MM.1S (cell line): Measurements from ENCODE around the gene IQSEC1.

Experiments used
- DNase-seq: peaks from one replicate; pipeline ENCODE4 v3.0.0-alpha.2; 2015
- H2AFZ ChIP-seq: fragments of 300-600 bp; sonication (generic); 2 replicates; pipeline ENCODE4 v1.6.0; 2016; ENCODE audit warnings: antibody characterized with exemption, low read length
- H3F3A ChIP-seq: fragments of 300-600 bp; sonication (generic); 2 replicates; pipeline ENCODE4 v1.6.1; 2016; ENCODE audit warnings: mild to moderate bottlenecking, antibody characterized with exemption, low read length, moderate library complexity, mixed read lengths; ENCODE audit not compliant: insufficient read depth
- H3K27ac ChIP-seq: fragments of 300-600 bp; sonication (generic); 2 replicates; pipeline ENCODE4 v1.5.1; 2016; ENCODE audit warnings: mild to moderate bottlenecking, low read length
- H3K27me3 ChIP-seq: fragments of 300-600 bp; sonication (generic); replicated peaks from 2 replicates; pipeline ENCODE4 v1.6.0; 2016; ENCODE audit warnings: low read length; ENCODE audit not compliant: insufficient read depth
- H3K36me3 ChIP-seq: fragments of 300-600 bp; sonication (generic); replicated peaks from 2 replicates; pipeline ENCODE4 v1.6.1; 2016; ENCODE audit warnings: mild to moderate bottlenecking, low read length, mixed read lengths; ENCODE audit not compliant: insufficient read depth
- H3K4me1 ChIP-seq: fragments of 300-600 bp; sonication (generic); 2 replicates; pipeline ENCODE4 v1.6.1; 2016; ENCODE audit warnings: low read length, mixed read lengths
- H3K4me2 ChIP-seq: fragments of 300-600 bp; sonication (generic); 2 replicates; pipeline ENCODE4 v1.6.0; 2016; ENCODE audit warnings: low read depth, low read length
- H3K4me3 ChIP-seq: fragments of 300-600 bp; sonication (generic); 2 replicates; pipeline ENCODE4 v1.5.1; 2016; ENCODE audit warnings: low read length, mixed read lengths
- H3K79me2 ChIP-seq: fragments of 300-600 bp; sonication (generic); 2 replicates; pipeline ENCODE4 v1.6.1; 2016; ENCODE audit warnings: mixed run types, low read length, mixed read lengths
- H3K9ac ChIP-seq: fragments of 300-600 bp; sonication (generic); 2 replicates; pipeline ENCODE4 v1.6.1; 2016; ENCODE audit warnings: low read length, mixed read lengths
- H3K9me2 ChIP-seq: fragments of 300-600 bp; sonication (generic); replicated peaks from 2 replicates; pipeline ENCODE4 v1.6.1; 2016; ENCODE audit warnings: mild to moderate bottlenecking, low read length, mixed read lengths; ENCODE audit not compliant: insufficient read depth
- H3K9me3 ChIP-seq: fragments of 300-600 bp; sonication (generic); replicated peaks from 2 replicates; pipeline ENCODE4 v1.6.1; 2016; ENCODE audit warnings: mild to moderate bottlenecking, low read length, mixed read lengths; ENCODE audit not compliant: insufficient read depth
- H4K20me1 ChIP-seq: fragments of 300-600 bp; sonication (generic); 2 replicates; pipeline ENCODE4 v1.6.1; 2016; ENCODE audit warnings: mild to moderate bottlenecking, low read length, moderate library complexity, mixed read lengths; ENCODE audit not compliant: insufficient read depth
- CTCF ChIP-seq: fragments of 300-600 bp; sonication (generic); IDR thresholded peaks from 2 replicates; pipeline ENCODE4 v1.5.1; 2016; ENCODE audit warnings: antibody characterized with exemption, low read length, mixed read lengths
- EZH2 ChIP-seq: fragments of 300-600 bp; sonication (generic); optimal IDR thresholded peaks from 2 replicates; pipeline ENCODE3; 2017; ENCODE audit warnings: low read depth, mild to moderate bottlenecking, antibody characterized with exemption, low read length, mixed read lengths
- EZH2phosphoT487 ChIP-seq: fragments of 300-600 bp; sonication (generic); IDR thresholded peaks from 2 replicates; pipeline ENCODE4 v1.6.1; 2018; ENCODE audit warnings: antibody characterized with exemption, low read length

The IQSEC1 gene

GRCh38 chr3:12897381-12898289 lies 175.6 kb downstream of the IQSEC1 start:
- Histone ChIP-seq H4K20me1 (no peaks in the 10 kb centered on the region), H3K9me2 (no peaks in the 10 kb centered on the region), H3K27me3 (peaks cover 4% of the 10 kb centered on the region; the same call in 1 of the 2 replicates), H3K4me2 (no peak overlapping the region), H3K9me3 (no peaks in the 10 kb centered on the region), H3K4me1 (no peaks in the 10 kb centered on the region), H2AFZ (no peak overlapping the region), H3F3A (no peaks in the 10 kb centered on the region; the same call in 1 of the 2 replicates), H3K9ac (no peak overlapping the region), H3K4me3 (no peak overlapping the region), H3K36me3 (no peaks in the 10 kb centered on the region; the same call in 1 of the 2 replicates), H3K27ac (no peak overlapping the region), H3K79me2 (no peaks in the 10 kb centered on the region)
- TF ChIP-seq EZH2 (no peak), CTCF (no peak), EZH2phosphoT487 (no peak)
- peak; percentile 36 for DNase-seq

GRCh38 chr3:12896063-12896985 lies 176.9 kb downstream of the IQSEC1 start:
- Histone ChIP-seq H3K27me3 (peaks cover 10% of the 10 kb centered on the region), H3K27ac (no peak overlapping the region), H3K36me3 (no peaks in the 10 kb centered on the region; the same call in 1 of the 2 replicates), H3K9me3 (no peaks in the 10 kb centered on the region), H3K79me2 (no peaks in the 10 kb centered on the region), H3F3A (no peaks in the 10 kb centered on the region; the same call in 1 of the 2 replicates), H4K20me1 (no peaks in the 10 kb centered on the region), H3K4me2 (no peak overlapping the region), H3K9me2 (no peaks in the 10 kb centered on the region), H3K9ac (no peak overlapping the region), H2AFZ (no peak overlapping the region), H3K4me3 (no peak overlapping the region), H3K4me1 (no peaks in the 10 kb centered on the region)
- DNase-seq = no peak
- no peak for TF ChIP-seq EZH2
- no peak for TF ChIP-seq EZH2phosphoT487
- no peak for TF ChIP-seq CTCF

- H3K4me1 ChIP-seq = no peaks in the 10 kb centered on the region
- H3K27ac ChIP-seq = no peak overlapping the region
- no peaks in the 10 kb centered on the region for H3K9me2 ChIP-seq
- no peak overlapping the region for H3K9ac ChIP-seq
- no peak overlapping the region for H2AFZ ChIP-seq
- H3K36me3 ChIP-seq = no peaks in the 10 kb centered on the region; the same call in 1 of the 2 replicates
- H3K79me2 ChIP-seq = no peaks in the 10 kb centered on the region
- H3K27me3 ChIP-seq = peaks cover 18% of the 10 kb centered on the region
- no peak for DNase-seq
- H3K4me3 ChIP-seq = no peak overlapping the region
- H3F3A ChIP-seq = no peaks in the 10 kb centered on the region; the same call in 1 of the 2 replicates
- H3K9me3 ChIP-seq = no peaks in the 10 kb centered on the region
- TF ChIP-seq EZH2phosphoT487 (no peak), CTCF (no peak), EZH2 (no peak)
- H3K4me2 ChIP-seq = no peak overlapping the region
- no peaks in the 10 kb centered on the region for H4K20me1 ChIP-seq
These were observed 177.7 kb downstream of the IQSEC1 start for GRCh38 chr3:12895391-12896062.
